Left lung (tissue), 10 donors: ENCODE results near the gene TRIM50. TPM values are rescaled to one million over a fixed set of nuclear protein-coding genes. Genes with fewer than 3 reads are reported as not detected.
"Not testable (repeated sequence)": the region's sequence is repeated elsewhere in the genome, so short reads cannot be mapped to it uniquely, and the experiment has no call there.

Experiments used
- ATAC-seq: fragments of 200-7000 bp; cut with Tn5 transposase; one replicate; pipeline ENCODE4 v1.9.1; 2020; ENCODE audit warnings: moderate library complexity
- DNase-seq, 4 donors: peaks; one replicate each; pipeline ENCODE4 v3.0.0-alpha.2; 2013 to 2020
- H3K27ac ChIP-seq, 2 donors: fragments of 200-600 bp; sonication (generic) in 1 of 2; one replicate each; pipeline versions ENCODE4 v1.5.0 to v1.8.0; 2020 to 2021
- H3K27me3 ChIP-seq, 2 donors: fragments of 200-600 bp; sonication (generic) in 1 of 2; one replicate each; pipeline versions ENCODE4 v1.5.0 to v1.8.0; 2020 to 2021
- H3K36me3 ChIP-seq, 2 donors: fragments of 200-600 bp; sonication (generic) in 1 of 2; one replicate each; pipeline versions ENCODE4 v1.5.0 to v1.8.0; 2020 to 2021
- H3K4me1 ChIP-seq, 2 donors: fragments of 200-600 bp; one replicate each; pipeline ENCODE4 v1.8.0; 2021
- H3K4me3 ChIP-seq, 2 donors: fragments of 200-600 bp; sonication (generic) in 1 of 2; one replicate each; pipeline versions ENCODE4 v1.5.0 to v1.8.0; 2020 to 2021; ENCODE audit warnings: mild to moderate bottlenecking in 1 of 2
- H3K9me3 ChIP-seq, 2 donors: fragments of 200-600 bp; sonication (generic) in 1 of 2; one replicate each; pipeline versions ENCODE4 v1.5.0 to v1.8.0; 2020 to 2021
- intact Hi-C, 2 donors: fragments of 100-400 bp; cut with DNase I; formaldehyde crosslinking; loops; one replicate each; pipeline versions ENCODE4 v1.11.2 to v1.14.2; 2022
- polyA plus RNA-seq, 6 donors: library from polyadenylated mRNA; unstranded; fragments of 120-200 nt; gene quantifications; one replicate each; pipeline ENCODE4 v1.2.1, GENCODE V29; 2013; ENCODE audit not compliant: insufficient read length in 6 of 6
- total RNA-seq, 2 donors: library from RNA; stranded (reverse); fragmentation: NEBNext Ultra II Directional; extraction: Animal tissue kit (Norgen Biotek cat#: 25700); gene quantifications; one replicate each; pipeline ENCODE4 v1.2.1, GENCODE V29; 2021
- TF ChIP-seq, protein P1 (sequence below), 2 donors: fragments of 200-600 bp; sonication (generic) in 1 of 2; IDR thresholded peaks; one replicate each; pipeline versions ENCODE4 v1.5.0 to v1.8.0; 2021; ENCODE audit warnings: antibody characterized with exemption in 2 of 2
- donor health status: DM: no; HTN: yes; CAD: no.
- donor health status: DM: no; HTN: no; CAD: no.

TRIM50 gene
- total and polyA plus RNA-seq, 8 donors, result 0.20 to 0.38 (median 0.28) TPM; not detected in 1

GRCh38 chr7:73366990-73367389, 39.1 kb upstream of the TRIM50 start:
- H3K4me3 ChIP-seq, result no peak overlapping the region
- intact Hi-C loops, result no loop called here
- H3K36me3 ChIP-seq, result no peaks in the 10 kb centered on the region
- ATAC-seq, result no peak
- peaks cover 0 to 9% of the 10 kb centered on the region in 2 donors for H3K27me3 ChIP-seq
- H3K27ac ChIP-seq, result no peak overlapping the region
- TF ChIP-seq, protein P1, sequence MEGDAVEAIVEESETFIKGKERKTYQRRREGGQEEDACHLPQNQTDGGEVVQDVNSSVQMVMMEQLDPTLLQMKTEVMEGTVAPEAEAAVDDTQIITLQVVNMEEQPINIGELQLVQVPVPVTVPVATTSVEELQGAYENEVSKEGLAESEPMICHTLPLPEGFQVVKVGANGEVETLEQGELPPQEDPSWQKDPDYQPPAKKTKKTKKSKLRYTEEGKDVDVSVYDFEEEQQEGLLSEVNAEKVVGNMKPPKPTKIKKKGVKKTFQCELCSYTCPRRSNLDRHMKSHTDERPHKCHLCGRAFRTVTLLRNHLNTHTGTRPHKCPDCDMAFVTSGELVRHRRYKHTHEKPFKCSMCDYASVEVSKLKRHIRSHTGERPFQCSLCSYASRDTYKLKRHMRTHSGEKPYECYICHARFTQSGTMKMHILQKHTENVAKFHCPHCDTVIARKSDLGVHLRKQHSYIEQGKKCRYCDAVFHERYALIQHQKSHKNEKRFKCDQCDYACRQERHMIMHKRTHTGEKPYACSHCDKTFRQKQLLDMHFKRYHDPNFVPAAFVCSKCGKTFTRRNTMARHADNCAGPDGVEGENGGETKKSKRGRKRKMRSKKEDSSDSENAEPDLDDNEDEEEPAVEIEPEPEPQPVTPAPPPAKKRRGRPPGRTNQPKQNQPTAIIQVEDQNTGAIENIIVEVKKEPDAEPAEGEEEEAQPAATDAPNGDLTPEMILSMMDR (IDR thresholded peaks at IDR 0.05), result no peak
- DNase-seq, result no peak
- no peaks in the 10 kb centered on the region for H3K9me3 ChIP-seq
- no peaks in the 10 kb centered on the region for H3K4me1 ChIP-seq

DNA sequence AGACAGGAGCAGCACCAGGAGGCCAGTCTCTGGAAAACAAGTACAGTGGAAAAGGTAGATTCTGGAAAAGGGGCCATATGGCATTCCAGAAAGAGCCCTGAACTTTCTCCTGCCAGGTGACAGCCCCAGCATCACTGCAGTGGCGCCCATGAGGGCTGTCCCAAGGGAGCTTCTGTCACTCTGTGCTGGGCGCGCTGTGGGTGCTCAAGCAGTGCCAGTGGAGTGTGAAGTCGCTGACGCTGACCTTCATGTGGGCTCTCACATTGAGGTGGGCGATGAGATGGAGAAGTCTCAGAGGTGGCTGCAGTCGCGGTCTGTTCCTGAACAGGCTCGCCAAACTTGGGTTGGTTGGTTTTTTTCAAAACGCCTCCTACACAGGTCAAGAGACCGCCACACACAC, 38.2 kb upstream of the TRIM50 start:
- Histone ChIP-seq H3K27ac (no peak overlapping the region), H3K36me3 (no peaks in the 10 kb centered on the region), H3K27me3 (peaks cover 0 to 9% of the 10 kb centered on the region in 2 donors), H3K9me3 (no peaks in the 10 kb centered on the region), H3K4me3 (no peak overlapping the region), H3K4me1 (no peaks in the 10 kb centered on the region)
- intact Hi-C loops, result no loop called here
- TF ChIP-seq, protein P1 (IDR thresholded peaks at IDR 0.05), result no peak
- ATAC-seq, result no peak
- DNase-seq, result no peak

- Histone ChIP-seq H3K4me3 (no peak overlapping the region), H3K36me3 (no peaks in the 10 kb centered on the region), H3K9me3 (no peaks in the 10 kb centered on the region), H3K27ac (no peak overlapping the region), H3K4me1 (no peaks in the 10 kb centered on the region), H3K27me3 (peaks cover 0 to 9% of the 10 kb centered on the region in 2 donors)
- intact Hi-C loops, result no loop called here
- DNase-seq (no peak), ATAC-seq (no peak)
- TF ChIP-seq, protein P1 (IDR thresholded peaks at IDR 0.05), result no peak
Observed at GRCh38 chr7:73364006-73364728, 36.3 kb upstream of the TRIM50 start.

- ATAC-seq, result no peak
- TF ChIP-seq, protein P1 (IDR thresholded peaks at IDR 0.05), result no peak
- intact Hi-C loops, result no loop called here
Observed at GRCh38 chr7:73363225-73364005, 35.5 kb upstream of the TRIM50 start.

DNA sequence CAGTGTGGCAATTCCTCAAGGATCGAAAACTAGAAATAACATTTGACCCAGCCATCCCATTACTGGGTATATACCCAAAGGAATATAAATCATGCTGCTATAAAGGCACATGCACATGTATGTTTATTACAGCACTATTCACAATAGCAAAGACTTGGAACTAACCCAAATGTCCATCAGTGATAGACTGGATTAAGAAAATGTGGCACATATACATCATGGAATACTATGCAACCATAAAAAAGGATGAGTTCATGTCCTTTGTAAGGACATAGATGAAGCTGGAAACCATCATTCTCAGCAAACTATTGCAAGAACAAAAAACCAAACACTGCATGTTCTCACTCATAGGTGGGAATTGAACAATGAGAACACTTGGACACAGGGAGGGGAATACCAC, 32.7 kb upstream of the TRIM50 start:
- H3K4me1 ChIP-seq, H3K9me3 ChIP-seq, DNase-seq, H3K36me3 ChIP-seq, H3K27ac ChIP-seq, H3K27me3 ChIP-seq, intact Hi-C loops, ATAC-seq, H3K4me3 ChIP-seq: not testable (repeated sequence)

More at GRCh38 chr7:73363225-73364005, 35.5 kb upstream of the TRIM50 start:
- Histone ChIP-seq H3K4me3 (no peak overlapping the region), H3K9me3 (no peaks in the 10 kb centered on the region), H3K4me1 (peaks cover 0 to 4% of the 10 kb centered on the region in 2 donors), H3K36me3 (no peaks in the 10 kb centered on the region), H3K27me3 (peaks cover 0 to 9% of the 10 kb centered on the region in 2 donors), H3K27ac (no peak overlapping the region)
- DNase-seq, result no peak
